GM18499 (cell line): Measurements from ENCODE around the gene OSBPL5.

Source experiments
- ATAC-seq: cut with Tn5 transposase; IDR thresholded peaks from one replicate; pipeline ENCODE4 v1.9.1; 2021; ENCODE audit warnings: moderate number of reproducible peaks; ENCODE audit not compliant: insufficient read depth, unreplicated experiment

Gene OSBPL5

DNA sequence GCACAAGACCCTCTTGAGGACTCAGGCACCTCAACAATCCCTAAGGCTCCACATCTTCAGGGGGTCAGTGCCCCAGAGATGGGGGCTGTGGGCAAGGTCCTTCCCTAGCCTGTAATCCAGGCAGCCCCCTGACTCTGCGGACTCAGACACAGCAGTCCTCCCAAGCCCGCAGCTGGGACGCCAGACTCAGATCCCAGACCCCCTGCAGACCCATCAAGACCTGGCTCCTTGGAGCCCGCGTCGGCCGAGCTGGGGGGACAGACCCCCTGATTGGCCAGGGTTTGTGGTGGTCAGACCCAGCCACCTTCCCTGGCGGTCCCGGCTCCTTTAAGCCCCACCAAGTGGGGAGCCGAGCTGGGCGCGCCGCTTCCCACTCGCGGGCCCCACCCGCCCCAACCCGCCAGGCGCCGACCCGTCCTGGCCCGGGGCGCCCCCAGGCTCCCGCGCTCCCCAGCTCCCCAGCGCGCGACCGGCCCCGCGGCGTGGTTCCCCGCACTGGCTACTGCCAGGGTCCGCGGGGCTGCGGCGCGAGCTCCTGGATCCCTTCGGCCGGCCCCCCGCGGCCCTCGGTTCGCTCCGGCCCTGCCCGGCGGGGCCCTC lies 458 bp downstream of the OSBPL5 start:
- no peak for ATAC-seq

DNA sequence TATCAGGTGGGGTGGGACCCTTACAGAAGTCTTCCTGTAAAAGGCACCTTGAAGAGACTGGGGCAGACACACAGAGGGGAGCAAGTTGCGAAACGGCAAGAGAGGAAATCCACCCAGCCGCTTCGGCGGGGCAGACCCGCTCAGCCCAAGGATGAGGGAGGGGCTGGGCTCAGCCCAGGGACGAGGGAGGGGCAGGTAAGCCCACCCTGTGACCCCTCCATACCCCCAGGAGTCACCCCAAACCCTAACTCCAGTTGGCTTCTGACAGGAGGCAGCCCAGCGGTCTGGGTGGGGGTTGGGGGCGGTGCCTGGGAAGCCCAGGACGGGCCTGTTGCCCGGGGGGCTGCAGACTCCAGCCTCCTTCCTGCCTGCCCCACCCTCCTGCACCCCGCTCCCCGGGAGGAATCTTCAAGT lies 965 bp downstream of the OSBPL5 start:
- no peak for ATAC-seq

DNA sequence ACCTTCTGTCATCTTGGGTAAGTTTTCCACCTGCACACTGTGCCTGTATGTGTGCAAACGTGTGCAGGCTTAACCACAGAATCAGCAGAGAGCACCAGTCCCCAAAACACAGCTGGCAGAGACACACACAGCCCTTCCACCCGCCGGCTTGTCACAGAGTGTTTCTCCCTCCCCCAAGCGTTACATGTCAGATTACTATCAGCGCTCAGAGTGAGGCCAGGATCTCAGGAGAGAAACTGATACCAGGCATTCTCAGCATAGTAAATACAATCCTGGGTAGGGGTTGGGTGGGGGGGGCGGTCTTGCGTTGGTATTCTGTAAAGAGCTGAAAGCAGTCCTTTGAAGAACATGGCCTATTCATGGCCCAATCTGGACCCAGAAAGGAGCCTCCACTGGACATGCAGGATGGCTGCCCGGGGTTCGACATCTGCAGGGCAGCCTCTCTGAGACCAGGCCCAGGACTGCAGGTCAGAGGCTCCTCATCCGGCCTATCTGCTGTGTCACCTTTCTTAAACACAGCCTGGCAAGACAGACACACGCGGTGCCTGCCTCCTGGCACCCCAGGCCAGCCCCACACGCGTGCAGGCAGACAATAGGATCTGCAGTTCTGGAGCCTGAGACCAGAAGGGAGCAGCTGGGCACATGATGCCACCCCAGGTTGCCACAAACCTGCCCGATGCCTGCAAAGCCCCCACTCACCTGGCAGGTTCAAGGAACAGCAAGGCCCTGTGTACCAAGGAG lies 1.7 kb downstream of the OSBPL5 start:
- no peak for ATAC-seq

DNA sequence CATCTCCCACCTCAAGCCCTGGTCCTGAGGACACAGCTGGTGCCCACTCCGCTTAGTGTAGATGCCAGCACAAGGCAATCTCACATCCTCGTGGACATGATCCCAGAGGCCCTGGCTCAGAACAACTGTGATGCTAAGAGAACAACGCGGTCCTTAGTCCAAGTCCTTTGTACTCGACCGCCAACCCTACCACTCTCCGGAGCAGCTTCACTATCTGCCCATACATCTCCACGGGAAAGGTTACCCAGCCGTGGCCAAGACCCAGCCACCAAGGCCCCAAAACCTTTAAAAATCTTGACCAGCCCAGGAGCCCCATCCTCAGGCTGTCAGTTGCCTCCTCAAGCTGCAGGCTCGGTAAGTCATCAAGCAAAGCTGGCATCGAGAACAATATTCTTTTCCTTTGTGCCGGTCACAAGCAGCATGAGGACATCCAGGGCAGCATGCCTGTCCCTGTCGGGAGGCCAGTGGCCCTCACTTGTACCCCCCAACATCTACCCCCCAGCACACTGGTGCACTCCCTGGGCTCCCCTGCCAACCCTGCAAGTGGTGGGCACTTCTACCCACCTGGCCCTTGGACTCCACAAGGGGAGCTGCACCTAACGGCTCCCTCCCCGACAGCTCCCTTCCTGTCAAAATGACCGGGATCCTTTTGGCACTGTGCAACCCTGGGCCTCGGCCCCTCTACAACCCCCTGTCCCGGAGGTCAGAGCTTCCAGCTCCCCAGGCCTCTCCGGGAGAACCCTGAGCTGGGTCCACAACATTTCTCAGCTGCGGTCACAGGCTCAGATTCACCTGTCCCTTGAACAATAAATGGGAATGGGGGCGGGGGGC lies 2.5 kb downstream of the OSBPL5 start:
- no peak for ATAC-seq

DNA sequence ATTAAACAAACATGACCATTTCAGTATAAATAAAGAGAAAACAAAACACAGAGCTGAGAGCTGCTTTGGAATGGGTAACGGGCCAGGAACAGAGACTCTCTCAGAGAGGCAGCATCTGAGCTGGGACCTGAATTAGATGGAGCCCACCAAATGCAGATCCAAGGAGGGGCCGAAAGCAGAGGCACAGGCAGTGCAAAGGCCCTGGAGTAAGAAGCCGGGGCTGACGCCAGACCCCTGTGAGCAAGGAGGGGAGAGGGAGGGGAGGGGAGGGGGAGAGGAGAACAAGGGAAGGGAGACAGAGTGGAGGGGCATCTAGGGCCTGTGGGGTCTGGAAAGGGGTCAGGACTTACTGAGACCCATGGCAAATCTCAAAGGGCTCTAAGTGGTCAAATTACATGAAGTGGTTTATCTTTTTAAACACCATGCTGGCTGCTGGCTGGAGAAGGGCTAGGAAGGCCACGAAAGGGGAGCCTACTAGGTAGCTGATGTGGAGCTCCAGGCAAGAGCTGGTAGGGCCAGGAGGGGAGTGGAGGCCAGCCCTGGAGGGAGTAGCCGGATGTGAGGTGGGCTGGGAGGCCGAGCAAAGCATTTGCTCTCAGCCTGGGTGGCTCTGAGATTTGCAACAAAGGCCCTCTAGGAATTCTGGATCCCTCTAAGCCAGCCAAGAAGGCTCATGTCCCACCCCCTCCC lies 3.2 kb downstream of the OSBPL5 start:
- no peak for ATAC-seq

DNA sequence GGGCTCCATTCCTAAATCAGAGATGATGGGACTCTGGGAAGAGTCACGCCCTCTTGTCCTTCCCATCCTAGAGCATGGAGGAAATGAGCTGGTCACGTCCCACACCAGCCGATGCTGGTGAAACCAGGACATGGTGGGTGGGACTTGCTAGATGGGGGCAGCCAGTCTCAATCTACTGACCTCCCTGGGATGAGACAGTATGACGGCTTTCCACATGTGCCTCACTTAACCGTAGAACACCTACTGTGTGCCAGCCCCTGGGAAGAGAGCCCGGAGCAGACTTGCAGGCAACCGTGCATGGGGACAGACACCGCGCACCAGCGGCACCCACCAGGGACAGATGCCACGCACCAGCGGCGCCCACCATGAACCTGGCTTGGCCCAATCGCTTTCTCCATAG lies 3.8 kb downstream of the OSBPL5 start:
- no peak for ATAC-seq

DNA sequence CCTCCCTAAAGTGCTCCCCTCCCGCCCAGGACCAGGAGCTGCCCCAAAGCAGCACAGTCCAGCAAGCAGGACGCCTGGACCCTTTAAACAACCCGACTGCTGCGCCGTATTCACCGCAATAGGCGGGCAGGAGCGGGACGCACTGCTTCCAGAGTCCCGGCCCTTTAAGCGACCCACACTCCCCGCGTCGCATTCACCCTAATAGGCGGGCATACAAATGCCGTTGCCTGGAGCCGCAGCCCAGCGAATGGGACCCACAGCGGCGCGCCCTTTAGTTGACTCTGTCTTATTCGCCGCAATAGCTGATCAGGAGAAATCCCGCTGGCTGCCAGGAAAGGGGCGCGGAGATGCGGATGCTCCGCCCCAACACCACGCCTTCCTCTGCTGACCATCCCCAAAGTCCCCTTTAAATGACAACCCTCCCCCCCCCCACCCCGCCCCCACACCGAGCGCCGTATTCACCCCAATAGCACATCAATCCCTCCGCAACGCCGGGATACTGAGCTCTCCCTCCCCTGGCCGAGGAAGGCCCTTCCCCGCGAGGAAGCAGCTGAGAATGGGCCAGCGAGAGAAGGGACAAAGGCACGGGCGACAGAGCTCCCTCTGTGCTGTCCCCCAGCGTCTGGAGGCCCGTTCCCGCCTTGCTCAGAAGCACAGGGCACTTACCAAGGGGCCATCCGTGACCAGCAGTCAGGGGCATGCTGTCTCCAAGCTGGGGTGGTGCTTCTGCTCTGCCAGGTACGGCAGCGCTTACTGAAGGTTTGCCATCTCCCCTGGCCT lies 4.7 kb downstream of the OSBPL5 start:
- ATAC-seq = no peak

DNA sequence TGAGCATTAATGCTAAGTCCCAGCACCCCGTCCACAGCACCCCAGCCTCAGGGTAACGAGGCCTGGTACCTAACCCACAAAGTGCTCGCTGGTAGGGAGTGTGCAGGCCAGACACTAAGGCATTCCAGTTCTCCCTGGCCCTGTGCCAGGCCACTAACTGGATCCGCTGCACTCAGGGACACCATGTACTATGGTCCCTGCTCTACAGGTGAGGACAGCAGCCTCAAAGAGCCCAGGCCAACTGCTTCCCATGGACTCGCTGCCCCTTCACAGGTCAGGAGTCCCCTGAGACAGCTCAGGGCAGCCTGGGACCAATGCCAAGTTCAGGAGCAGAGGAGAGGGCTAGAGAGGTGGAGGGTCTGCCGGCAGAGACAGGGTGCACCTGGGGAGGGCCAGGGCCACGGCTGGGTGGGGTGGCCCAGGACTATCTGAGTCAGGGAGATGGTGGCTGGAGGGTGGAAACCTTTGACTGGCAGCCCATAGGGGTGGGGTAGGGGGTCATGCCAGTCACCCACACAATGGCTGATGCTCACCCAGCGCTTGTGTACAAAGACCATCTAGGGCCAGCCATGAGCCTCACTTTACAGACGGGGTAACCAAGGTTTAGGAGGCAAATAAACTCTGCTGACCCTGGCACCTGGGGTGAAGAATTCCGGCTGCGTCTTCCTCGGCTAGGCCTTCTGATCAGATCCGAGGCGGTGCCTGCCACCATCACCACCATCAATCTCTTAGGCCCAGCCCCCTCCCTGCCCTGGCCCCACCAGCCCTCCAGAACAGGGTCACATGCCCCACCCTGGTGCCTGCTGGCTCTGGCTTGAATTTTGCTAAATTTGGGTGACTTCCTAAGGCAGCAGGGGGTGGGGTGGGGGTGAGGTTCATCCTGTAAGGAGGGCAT lies 5.6 kb downstream of the OSBPL5 start:
- ATAC-seq = no peak

DNA sequence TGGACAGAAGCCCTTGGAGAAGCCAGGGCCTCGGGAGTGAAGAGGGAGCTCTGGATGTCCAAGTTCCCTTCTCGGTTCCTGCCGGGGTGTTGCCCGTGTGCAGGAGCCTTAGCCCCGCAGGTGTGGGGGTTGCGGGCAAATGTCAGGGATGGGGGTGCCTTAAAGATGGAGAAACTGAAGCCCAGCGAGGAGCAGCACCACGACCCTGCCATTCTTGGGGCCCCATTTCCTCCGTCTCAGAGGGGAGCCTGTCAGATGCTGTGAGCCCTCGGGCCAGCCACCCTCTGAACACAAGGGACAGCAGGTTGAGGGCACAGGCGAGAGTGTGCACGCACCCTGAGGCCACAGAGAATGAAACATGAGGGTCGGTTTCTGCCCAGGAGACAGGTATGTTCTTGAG lies 6.3 kb downstream of the OSBPL5 start:
- ATAC-seq = no peak

DNA sequence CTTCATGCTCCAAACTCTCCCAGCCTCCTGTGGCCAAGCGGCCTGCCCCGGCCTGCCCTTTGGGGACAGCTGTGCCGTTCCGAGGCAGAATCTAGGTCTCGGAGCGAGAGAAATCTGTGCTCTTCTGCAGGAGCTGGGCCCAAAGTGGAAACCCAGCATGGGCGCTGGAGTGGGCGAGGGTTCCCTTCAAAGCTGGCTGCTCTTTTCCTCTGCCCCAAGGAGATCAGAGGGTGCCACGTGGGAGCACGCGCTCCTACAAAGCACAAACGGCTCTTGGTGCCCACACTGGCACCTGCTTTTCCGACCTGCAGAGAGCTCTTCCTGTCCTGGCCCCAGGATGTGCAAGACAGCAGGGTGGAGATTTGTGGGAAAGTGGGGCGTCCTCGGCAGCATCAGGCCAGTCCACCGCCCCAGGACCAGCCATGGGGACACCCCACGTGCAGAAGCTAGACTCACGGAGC lies 6.9 kb downstream of the OSBPL5 start:
- ATAC-seq = no peak

DNA sequence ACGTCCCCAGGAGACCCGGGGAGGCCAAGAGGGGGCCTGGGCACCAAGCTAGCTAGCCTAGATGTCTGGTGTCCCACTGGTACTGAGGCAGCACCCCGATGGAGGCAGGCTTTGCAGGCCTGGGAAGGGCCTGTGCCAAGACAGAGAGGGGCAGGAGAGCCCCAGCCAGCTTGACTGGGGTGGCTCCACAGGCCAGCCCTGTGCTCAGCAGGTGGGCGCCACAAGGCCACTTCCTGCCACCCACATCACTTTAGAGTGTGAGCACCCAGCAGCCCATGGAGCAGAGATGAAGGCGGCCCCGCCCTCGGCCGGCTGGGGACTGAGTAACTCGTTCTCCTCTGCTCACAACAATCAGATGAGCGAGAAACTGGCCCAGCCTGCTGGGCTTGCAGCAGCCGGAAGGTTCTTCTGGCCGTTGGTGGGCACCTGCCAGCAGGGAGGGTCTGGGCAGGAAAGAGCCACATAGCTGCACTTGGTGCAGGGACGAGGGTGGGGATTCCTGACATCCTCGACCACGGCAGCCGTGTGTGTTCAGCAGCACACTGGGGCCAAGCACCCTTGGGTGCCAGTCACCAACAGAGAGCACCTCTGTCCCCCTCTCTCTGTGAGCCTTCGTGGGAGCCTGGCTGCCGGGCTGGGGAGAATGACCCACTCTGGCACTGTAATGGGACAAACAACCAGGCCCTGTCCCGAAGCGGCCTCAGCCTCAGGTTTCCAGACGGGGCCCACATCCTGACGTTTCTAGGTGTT lies 7.6 kb downstream of the OSBPL5 start:
- no peak for ATAC-seq

DNA sequence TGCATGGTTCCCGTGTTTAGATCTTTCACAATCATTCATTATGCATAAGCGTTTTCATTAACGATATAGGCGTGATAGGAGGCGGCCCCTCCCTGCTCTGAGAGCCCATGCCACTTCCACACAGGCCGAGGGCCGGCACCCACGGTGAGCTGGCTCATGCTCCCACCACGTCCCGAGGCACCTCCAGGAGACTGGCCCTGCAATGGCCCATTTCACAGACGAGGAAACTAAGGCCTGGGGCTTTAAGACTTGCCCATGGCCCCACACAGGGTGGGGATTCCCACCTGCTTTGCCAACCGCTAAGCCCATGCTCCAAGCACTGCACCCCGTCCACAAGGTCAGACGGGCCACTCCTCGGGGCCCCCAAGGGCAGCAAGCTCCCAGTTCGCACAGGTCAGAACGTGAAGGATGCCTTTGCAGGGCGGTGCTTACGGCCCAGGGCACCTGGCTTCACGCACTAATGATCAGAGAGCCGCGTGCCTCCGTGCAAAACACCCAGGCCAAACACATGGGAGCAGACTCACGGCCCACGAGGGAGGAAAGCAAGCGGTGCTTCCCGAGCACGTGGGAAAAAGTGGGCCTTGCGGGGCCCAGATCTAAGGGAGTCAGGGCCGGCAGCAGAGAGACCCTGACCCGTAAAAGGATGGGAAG lies 8.3 kb downstream of the OSBPL5 start:
- no peak for ATAC-seq

DNA sequence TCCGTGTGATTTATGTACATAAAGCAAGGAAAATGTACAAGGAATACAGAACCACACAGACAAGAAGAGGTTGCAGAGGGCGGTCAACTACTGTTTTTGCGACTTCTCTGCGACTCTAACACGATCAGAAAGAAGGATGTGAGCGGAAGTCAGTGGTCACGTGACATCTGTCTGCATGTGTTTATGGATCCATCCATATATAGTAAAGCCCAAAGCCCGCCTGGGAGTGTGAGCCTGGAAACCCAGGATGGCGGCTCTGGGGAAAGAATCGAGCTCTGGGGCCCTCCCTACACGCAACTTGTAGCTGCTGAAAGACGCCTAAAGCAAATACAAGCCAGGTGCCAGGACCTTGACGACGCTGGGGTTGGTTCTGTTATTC lies 8.8 kb downstream of the OSBPL5 start:
- no peak for ATAC-seq

DNA sequence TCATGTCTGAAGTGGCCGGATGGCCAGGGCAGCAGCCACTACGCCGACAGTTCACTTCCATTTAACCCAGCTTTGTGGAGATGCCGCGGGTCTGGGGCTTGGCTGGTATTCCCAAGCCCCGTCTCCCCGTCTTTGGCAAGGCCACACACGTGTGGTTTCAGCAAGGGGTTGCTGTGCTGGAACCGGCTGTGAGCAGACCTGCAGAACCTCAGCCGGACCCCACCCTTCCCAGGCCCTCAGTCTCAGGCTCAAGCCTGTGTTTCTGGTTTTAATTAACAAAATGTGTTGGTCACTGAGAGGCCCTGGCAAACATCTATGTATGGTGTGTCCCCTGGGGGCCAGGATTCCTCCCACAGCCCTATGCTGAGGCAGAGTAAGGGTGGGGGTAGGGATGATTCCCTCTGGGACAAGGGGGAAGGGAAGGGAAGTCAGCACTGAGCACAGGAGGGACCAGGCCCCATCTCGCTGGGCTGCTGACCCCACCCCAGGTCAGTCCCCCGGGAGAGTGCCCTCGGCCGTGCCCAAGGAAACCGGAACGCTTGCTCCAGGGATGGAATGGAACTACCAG lies 9.3 kb downstream of the OSBPL5 start:
- ATAC-seq = no peak

DNA sequence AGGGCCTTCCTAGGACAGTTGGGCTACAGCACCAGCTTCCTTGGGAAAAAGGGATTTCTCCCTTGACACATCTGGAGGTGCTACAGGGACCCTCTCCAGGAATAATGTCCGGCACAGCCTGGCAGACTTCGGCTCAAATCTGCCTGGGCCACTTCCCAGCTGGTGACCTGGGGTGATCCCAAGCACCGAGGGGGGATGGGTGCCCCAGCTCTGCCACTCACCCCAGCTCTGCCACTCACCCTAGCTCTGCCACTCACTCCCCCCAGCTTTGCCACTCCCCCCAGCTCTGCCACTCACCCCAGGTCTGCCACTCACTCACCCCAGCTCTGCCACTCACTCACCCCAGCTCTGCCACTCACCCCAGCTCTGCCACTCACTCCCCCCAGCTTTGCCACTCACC lies 9.9 kb downstream of the OSBPL5 start:
- no peak for ATAC-seq

DNA sequence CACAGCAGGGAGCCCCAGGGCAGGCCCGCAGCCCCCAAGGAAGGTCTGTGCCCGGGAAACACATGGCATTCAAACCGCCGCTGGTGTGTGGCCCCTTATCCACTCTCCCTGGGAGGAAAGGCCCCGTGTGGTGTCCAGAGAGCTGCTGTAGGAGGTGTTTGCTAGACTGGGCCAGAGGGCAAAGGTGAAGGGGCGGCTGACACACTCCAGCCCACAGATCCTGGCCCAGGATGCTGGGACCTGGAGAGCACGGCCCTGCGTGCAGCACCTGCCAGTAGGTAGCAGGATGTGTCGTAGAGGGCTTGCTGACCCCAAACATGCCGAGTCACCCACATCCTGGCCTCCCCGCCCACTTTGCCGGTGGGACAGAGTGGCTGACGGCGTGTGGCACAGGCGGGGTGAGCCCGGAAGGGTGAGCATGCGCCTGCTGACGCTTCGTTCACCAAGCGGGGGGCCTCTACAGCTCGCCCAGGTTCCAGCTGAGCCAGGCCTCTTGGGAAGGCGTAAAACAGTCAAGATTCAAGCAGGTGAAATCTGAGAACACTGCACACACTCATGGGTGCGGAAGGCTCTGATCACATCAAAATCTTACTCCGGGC lies 11.0 kb downstream of the OSBPL5 start:
- ATAC-seq = no peak

DNA sequence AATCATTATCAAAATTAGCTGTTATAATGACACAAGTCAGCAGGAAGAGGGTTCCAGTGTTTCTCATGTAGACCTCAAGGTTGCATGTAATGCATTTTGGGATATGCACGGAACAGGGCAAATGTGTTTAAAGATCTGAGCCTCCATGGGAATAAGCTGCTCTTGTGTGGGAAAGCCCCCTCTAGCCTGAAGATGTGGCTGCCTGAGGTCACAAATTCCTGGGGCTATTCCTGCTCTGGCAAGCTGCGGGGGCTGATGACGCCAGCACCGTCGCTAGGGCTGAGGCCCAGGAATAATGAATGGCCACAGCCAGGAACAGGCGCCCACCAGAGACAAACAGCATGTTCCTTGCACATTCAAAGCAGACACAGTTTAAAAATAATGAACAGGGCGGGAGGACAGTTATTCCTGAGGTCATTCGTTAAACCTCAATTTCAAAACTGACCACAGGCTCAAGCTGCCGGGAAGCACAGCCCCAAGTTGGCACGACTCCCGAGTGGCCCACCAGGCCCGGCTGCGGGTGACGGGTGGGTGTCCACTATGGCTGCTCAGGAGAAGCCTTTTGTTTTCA lies 11.7 kb downstream of the OSBPL5 start:
- no peak for ATAC-seq
